ENCODE measurements around the gene SLC2A1. TPM values are rescaled to one million over a fixed set of nuclear protein-coding genes. Genes with fewer than 3 reads are reported as not detected.

The SLC2A1 gene
- total and polyA plus RNA-seq, 9 of the 15 experiments (the other 6 are each of a cell fraction or from before 2014, with no cell fraction given): 12.6 to 153 (median 48.0) TPM

DNA sequence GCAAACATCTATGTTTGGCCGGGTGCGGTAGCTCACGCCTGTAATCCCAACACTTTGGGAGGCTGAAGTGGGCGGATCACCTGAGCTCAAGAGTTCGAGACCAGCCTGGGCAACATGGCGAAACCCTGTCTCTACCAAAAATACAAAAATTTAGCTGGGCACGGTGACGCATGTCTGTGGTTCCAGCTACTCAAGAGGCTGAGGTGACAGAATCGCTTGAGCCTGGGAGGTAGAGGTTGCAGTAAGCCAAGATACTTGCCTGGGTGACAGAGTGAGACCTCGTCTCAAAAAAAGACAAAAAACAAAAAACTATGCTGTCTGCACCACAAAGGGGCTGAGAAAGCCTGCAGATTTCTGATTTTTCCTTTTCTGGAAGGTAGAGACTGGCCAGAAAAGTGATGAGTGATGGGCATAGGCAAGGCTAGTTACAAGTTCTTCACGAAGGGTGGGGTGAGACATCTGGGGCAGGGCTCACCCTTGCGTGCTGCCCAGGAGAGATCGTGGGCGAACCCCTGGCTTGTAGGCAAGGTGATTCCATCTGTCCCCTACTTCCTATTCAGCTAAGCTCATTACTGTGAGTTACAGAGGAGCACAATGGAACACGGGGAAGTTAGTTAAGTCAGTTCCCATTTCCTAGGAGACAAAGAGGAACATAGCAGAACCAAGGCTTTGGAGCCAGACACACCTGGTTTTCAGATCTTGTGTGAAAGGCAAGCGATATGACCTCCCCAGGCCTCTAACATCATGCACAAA lies 3.2 kb downstream of the SLC2A1 start (continued):
- TF ChIP-seq, protein P1, sequence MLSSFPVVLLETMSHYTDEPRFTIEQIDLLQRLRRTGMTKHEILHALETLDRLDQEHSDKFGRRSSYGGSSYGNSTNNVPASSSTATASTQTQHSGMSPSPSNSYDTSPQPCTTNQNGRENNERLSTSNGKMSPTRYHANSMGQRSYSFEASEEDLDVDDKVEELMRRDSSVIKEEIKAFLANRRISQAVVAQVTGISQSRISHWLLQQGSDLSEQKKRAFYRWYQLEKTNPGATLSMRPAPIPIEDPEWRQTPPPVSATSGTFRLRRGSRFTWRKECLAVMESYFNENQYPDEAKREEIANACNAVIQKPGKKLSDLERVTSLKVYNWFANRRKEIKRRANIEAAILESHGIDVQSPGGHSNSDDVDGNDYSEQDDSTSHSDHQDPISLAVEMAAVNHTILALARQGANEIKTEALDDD (IDR thresholded peaks at IDR 0.05): peak; percentile 68; the same call in 1 of the 2 replicates
- 0 out of 2 replicates have a peak, but pooled peaks have one; percentile 36 for TF ChIP-seq RB1 (IDR thresholded peaks at IDR 0.05; ENCODE audit: low read depth)
- TF ChIP-seq ZNF263 (CRISPR knock-in tag; IDR thresholded peaks at IDR 0.05; ENCODE audit: borderline replicate concordance): peak; percentile 58; the same call in 1 of the 2 replicates

DNA sequence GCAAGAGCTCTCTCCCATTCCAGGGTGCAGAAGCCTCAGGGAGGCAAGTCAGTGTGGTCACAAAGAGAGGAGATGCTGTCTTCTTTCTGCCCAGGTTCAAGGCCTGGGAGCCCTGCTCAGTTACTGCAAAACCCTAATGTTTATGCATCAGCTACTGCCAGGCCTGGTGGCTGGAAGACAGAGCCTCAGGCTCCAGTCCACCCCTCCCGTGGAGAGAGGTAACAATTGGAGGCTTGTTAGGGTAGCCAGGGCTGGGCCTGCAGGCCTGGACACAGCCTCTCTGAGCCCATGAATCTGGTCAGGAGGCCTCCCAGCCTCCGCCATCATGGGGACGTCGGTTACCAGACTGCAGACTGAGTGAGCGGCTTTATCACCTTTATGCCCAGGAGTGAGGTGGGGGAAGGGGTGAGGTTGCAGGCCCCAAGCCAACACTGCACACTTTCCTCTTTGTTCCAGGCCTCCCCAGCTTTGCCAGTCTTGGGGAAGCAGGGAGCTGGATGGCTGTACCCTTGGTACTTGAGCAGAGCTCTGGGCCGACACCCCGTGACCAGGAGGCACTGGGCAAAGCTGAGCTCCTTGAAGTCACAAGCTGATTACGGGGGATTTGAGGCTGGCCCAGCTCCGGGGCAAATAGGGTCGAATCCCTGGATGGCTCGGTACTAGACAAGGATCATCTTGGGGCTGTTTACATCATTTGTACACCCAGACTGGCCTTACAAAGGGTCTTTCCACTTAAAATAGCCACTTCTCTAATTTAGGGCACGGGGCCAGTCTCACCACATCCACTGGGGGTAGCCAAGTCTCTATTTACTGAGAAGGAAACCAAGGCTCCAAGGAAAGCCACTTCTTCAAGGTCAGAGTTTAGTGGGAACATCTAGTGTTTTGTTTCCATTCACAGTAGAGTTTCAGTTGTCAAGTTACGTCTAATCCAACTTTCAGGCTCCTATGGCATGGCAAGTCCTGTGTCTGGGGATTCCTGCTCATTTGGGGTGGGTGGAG lies 5.2 kb downstream of the SLC2A1 start:
- intact Hi-C loops (cut with micrococcal nuclease): loop anchor here (1.0 kb wide), 1 partner anchor 22 kb away; no protein-coding TSS in a partner anchor
- 71% methylated on average over 13 of the region's 13 CpGs for WGBS (ENCODE audit: insufficient coverage, low coverage, missing lambda C conversion rate)
- TF ChIP-seq PHB2 (IDR thresholded peaks at IDR 0.05; ENCODE audit: low read depth) (no peak), DMBX1 (CRISPR knock-in tag; IDR thresholded peaks at IDR 0.05; ENCODE audit: borderline replicate concordance) (peak; percentile 26; the same call in 1 of the 2 replicates), RBFOX2 (IDR thresholded peaks at IDR 0.05; ENCODE audit: low read depth, low read length) (peak; percentile 54), MYC (IDR thresholded peaks at IDR 0.05; ENCODE audit: low read depth, low read length) (0 out of 2 replicates have a peak, but pooled peaks have one; percentile 7), MYC (CRISPR knock-in tag; IDR thresholded peaks at IDR 0.05; ENCODE audit: borderline replicate concordance, low read depth) (no peak), MED1 (CRISPR knock-in tag; IDR thresholded peaks at IDR 0.05; ENCODE audit: borderline replicate concordance) (0 out of 2 replicates have a peak, but pooled peaks have one; percentile 20), ELK1 (CRISPR knock-in tag; IDR thresholded peaks at IDR 0.05) (0 out of 2 replicates have a peak, but pooled peaks have one; percentile 51), NR1H2 (CRISPR knock-in tag; IDR thresholded peaks at IDR 0.05) (no peak), ZFX (CRISPR knock-in tag; IDR thresholded peaks at IDR 0.05) (0 out of 2 replicates have a peak, but pooled peaks have one; percentile 2), CHD2 (IDR thresholded peaks at IDR 0.05; ENCODE audit: low read depth, low read length) (no peak), SPI1 (IDR thresholded peaks at IDR 0.05; ENCODE audit: borderline replicate concordance, low read depth, low read length) (0 out of 2 replicates have a peak, but pooled peaks have one; percentile 25), CXXC5 (CRISPR knock-in tag; IDR thresholded peaks at IDR 0.05) (0 out of 2 replicates have a peak, but pooled peaks have one; percentile 14)

More for the DNA sequence above, 5.2 kb downstream of the SLC2A1 start:
- peaks cover 76% of the 10 kb centered on the region for H4K20me1 ChIP-seq (replicated peaks; ENCODE audit: control insufficient read depth, insufficient read depth, low read length)
- BruUV-seq (replicated peaks): no TSS peak
- ChIA-PET CTCF (ENCODE audit: low intra/inter-chr PET ratio) (no interaction called here), POLR2A (interaction anchor here (0.6 to 6.6 kb wide), 14 partner anchors 9 to 176 kb away, joined by 3 to 48 read pairs (median 4); partner anchors contain the start of genes ERMAP, SVBP and ZNF691)
- no peak overlapping the region for H3K4me3 ChIP-seq
- no peak overlapping the region for H2AFZ ChIP-seq (ENCODE audit: low read depth, low read length)
- H3K36me3 ChIP-seq (ENCODE audit: control insufficient read depth, insufficient read depth, low read length): peaks cover 76% of the 10 kb centered on the region
- peak overlapping the region; percentile 74 for H3K4me2 ChIP-seq (ENCODE audit: insufficient read depth, low read length)
- DNase-seq (ENCODE audit: extremely low read depth in 1 of 4, low spot score in 3 of 4) (no peak), ATAC-seq (peak; percentile 1; the same call in 1 of the 3 replicates), FAIRE-seq (no peak)
- H3K4me1 ChIP-seq (replicated peaks in 1 of 2; ENCODE audit: control insufficient read depth in 2 of 2, insufficient read depth in 2 of 2, low read length in 2 of 2): peaks cover 68 to 69% of the 10 kb centered on the region in 2 experiments
- peak overlapping the region; percentile 64 for H3K27ac ChIP-seq (ENCODE audit: extremely low read depth, low read depth, low read length)
- H3K27me3 ChIP-seq (ENCODE audit: control insufficient read depth in 2 of 2, insufficient read depth in 2 of 2, low read length in 2 of 2): no peaks in the 10 kb centered on the region
- in situ Hi-C loops (cut with MboI): no loop called here
- peaks cover 100% of the 10 kb centered on the region for H3K79me2 ChIP-seq (ENCODE audit: control insufficient read depth, insufficient read depth, low read length)
- H3K9me3 ChIP-seq (replicated peaks; ENCODE audit: control insufficient read depth, insufficient read depth, low read depth, low read length): no peaks in the 10 kb centered on the region
- H3K9ac ChIP-seq (ENCODE audit: insufficient read depth in 1 of 2, low read depth in 2 of 2, low read length in 2 of 2): peak overlapping the region; percentile 6 to 88; a peak in 3 of 4 replicates
- H3K9me1 ChIP-seq (ENCODE audit: control insufficient read depth, insufficient read depth, low read length): peaks cover 52% of the 10 kb centered on the region
